ENCODE measurements around the gene ABLIM1.

The ABLIM1 gene

GRCh38 chr10:114491419-114491818 lies 166.7 kb downstream of the ABLIM1 start:
- TF ChIP-seq CREB1 (IDR thresholded peaks at IDR 0.05; ENCODE audit: low read depth) (no peak), CEBPB (IDR thresholded peaks at IDR 0.05) (no peak)

- TF ChIP-seq USF1 (IDR thresholded peaks at IDR 0.05) (no peak), REST (IDR thresholded peaks at IDR 0.05; ENCODE audit: low read depth) (no peak), FOXM1 (IDR thresholded peaks at IDR 0.05; ENCODE audit: borderline replicate concordance, low read depth) (no peak; the same call in 1 of the 2 replicates), TAF1 (IDR thresholded peaks at IDR 0.05; ENCODE audit: low read depth) (no peak), EP300 (IDR thresholded peaks at IDR 0.05; ENCODE audit: borderline replicate concordance) (peak; percentile 49; the same call in 1 of the 2 replicates), NFIC (IDR thresholded peaks at IDR 0.05) (peak; percentile 13; the same call in 1 of the 2 replicates), CEBPB (IDR thresholded peaks at IDR 0.05) (no peak), TCF12 (IDR thresholded peaks at IDR 0.05; ENCODE audit: low read depth) (peak; percentile 48), EGR1 (IDR thresholded peaks at IDR 0.05) (no peak), ZBTB7A (IDR thresholded peaks at IDR 0.05; ENCODE audit: low read depth) (no peak), RAD21 (IDR thresholded peaks at IDR 0.05; ENCODE audit: low read depth) (no peak), TEAD4 (IDR thresholded peaks at IDR 0.05) (peak; percentile 61; the same call in 1 of the 2 replicates), CREB1 (IDR thresholded peaks at IDR 0.05; ENCODE audit: low read depth) (no peak), YY1 (IDR thresholded peaks at IDR 0.05; ENCODE audit: low read depth) (0 out of 2 replicates have a peak, but pooled peaks have one; percentile 27), MAX (IDR thresholded peaks at IDR 0.05) (peak; percentile 23; the same call in 1 of the 2 replicates)
These were observed 168.4 kb downstream of the ABLIM1 start for GRCh38 chr10:114489521-114490310.

GRCh38 chr10:114487815-114488536 lies 170.1 kb downstream of the ABLIM1 start:
- no peak for TF ChIP-seq EP300 (IDR thresholded peaks at IDR 0.05; ENCODE audit: borderline replicate concordance)
- TF ChIP-seq CREB1 (IDR thresholded peaks at IDR 0.05; ENCODE audit: low read depth), result no peak
- no peak for TF ChIP-seq NFIC (IDR thresholded peaks at IDR 0.05)
- TF ChIP-seq RAD21 (IDR thresholded peaks at IDR 0.05; ENCODE audit: low read depth), result no peak
- no peak for TF ChIP-seq EGR1 (IDR thresholded peaks at IDR 0.05)
- no peak for TF ChIP-seq FOXM1 (IDR thresholded peaks at IDR 0.05; ENCODE audit: borderline replicate concordance, low read depth)
- no peak for TF ChIP-seq REST (IDR thresholded peaks at IDR 0.05; ENCODE audit: low read depth)
- no peak for TF ChIP-seq TCF12 (IDR thresholded peaks at IDR 0.05; ENCODE audit: low read depth)
- TF ChIP-seq CEBPB (IDR thresholded peaks at IDR 0.05), result no peak
- no peak for TF ChIP-seq ZBTB7A (IDR thresholded peaks at IDR 0.05; ENCODE audit: low read depth)
- no peak for TF ChIP-seq YY1 (IDR thresholded peaks at IDR 0.05; ENCODE audit: low read depth)
- no peak for TF ChIP-seq TAF1 (IDR thresholded peaks at IDR 0.05; ENCODE audit: low read depth)
- TF ChIP-seq TEAD4 (IDR thresholded peaks at IDR 0.05), result no peak
- TF ChIP-seq MAX (IDR thresholded peaks at IDR 0.05), result no peak
- no peak for TF ChIP-seq USF1 (IDR thresholded peaks at IDR 0.05)

GRCh38 chr10:114486938-114487814 lies 170.9 kb downstream of the ABLIM1 start:
- no peak for TF ChIP-seq TCF12 (IDR thresholded peaks at IDR 0.05; ENCODE audit: low read depth)
- TF ChIP-seq ZBTB7A (IDR thresholded peaks at IDR 0.05; ENCODE audit: low read depth), result no peak
- peak; percentile 35; the same call in 1 of the 2 replicates for TF ChIP-seq RAD21 (IDR thresholded peaks at IDR 0.05; ENCODE audit: low read depth)
- no peak for TF ChIP-seq TEAD4 (IDR thresholded peaks at IDR 0.05)
- no peak for TF ChIP-seq REST (IDR thresholded peaks at IDR 0.05; ENCODE audit: low read depth)
- TF ChIP-seq EP300 (IDR thresholded peaks at IDR 0.05; ENCODE audit: borderline replicate concordance), result no peak
- TF ChIP-seq NFIC (IDR thresholded peaks at IDR 0.05), result no peak

Data from Ishikawa (cell line).